Pancreas (tissue), 10 donors: ENCODE measurements around the gene CAPZB. TPM values are rescaled to one million over a fixed set of nuclear protein-coding genes. Genes with fewer than 3 reads are reported as not detected.

Experiments used
- ATAC-seq, 4 donors: fragments of 200-7000 bp; cut with Tn5 transposase; one replicate each; pipeline versions ENCODE4 v1.8.0 to v1.9.1; 2020; ENCODE audit warnings: mild to moderate bottlenecking in 4 of 4, moderate library complexity in 4 of 4
- DNase-seq, 6 donors: peaks; one replicate each; pipeline ENCODE4 v3.0.0-alpha.2; 2020
- FAIRE-seq: peaks from 2 replicates; lab custom pipeline; 2012; peaks lifted over from hg19 to GRCh38; lab: Jason Lieb, UNC
- H3K27ac ChIP-seq, 4 donors: fragments of 200-600 bp; sonication (generic); 1 replicate in 3 of 4; 2 replicates in 1 of 4; pipeline versions ENCODE4 v1.5.0 to v1.8.0; 2020
- H3K27me3 ChIP-seq, 4 donors: fragments of 200-600 bp; one replicate each; pipeline ENCODE4 v1.8.0; 2021
- H3K36me3 ChIP-seq, 3 donors: fragments of 200-600 bp; sonication (generic) in 1 of 3; one replicate each; pipeline versions ENCODE4 v1.5.0 to v1.8.0; 2020 to 2021
- H3K4me1 ChIP-seq, 3 donors: fragments of 200-600 bp; one replicate each; pipeline ENCODE4 v1.8.0; 2021
- H3K4me3 ChIP-seq, 4 donors: fragments of 200-600 bp; sonication (generic) in 2 of 4; one replicate each; pipeline versions ENCODE4 v1.5.0 to v1.8.0; 2020 to 2021
- H3K9me3 ChIP-seq, 4 donors: fragments of 200-600 bp; one replicate each; pipeline ENCODE4 v1.8.0; 2021
- WGBS, 2 donors: extraction: QIAGEN DNeasy Blood & Tissue Kit; methylation state at CpG; one replicate each; pipeline ENCODE4 v1.1.7; 2013; 5-methylcytosine and 5-hydroxymethylcytosine counted together
- intact Hi-C, 3 donors: fragments of 100-400 bp; cut with DNase I; formaldehyde crosslinking; loops; one replicate each; pipeline versions ENCODE4 v1.11.1 to v1.14.2; 2022
- polyA plus RNA-seq, 2 donors: library from polyadenylated mRNA; stranded (reverse); fragments of 200-250 nt; gene quantifications; one replicate each; pipeline ENCODE4 v1.2.3, GENCODE V29; 2013
- total RNA-seq, 6 donors: library from RNA; stranded (reverse); fragmentation: NEBNext Ultra II Directional in 4 of 6; extraction: Animal tissue kit (Norgen Biotek cat#: 25700) in 4 of 6; gene quantifications; one replicate each; pipeline versions ENCODE4 v1.2.1 to v1.2.4, GENCODE V29; 2021 to 2023
- TF ChIP-seq, protein P1 (sequence below), 4 donors: fragments of 200-600 bp; sonication (generic) in 3 of 4; IDR thresholded peaks; one replicate each; pipeline versions ENCODE4 v1.5.0 to v1.8.0; 2021; ENCODE audit warnings: antibody characterized with exemption in 4 of 4
- donor health status: healthy with polysubstance abuse.
- donor health status: DM: no; HTN: no; CAD: no; lungs with moderate emphysema.
- donor health status: DM: no; HTN: no; CAD: no.
- donor health status: control.
- donor health status: control.
- donor health status: Bipolar disorder and iron deficiency.
- donor health status: DM: yes; HTN: yes; CAD: no.
- donor health status: DM: no; HTN: no; CAD: no.
- donor health status: DM: no; HTN: no; CAD: no.
- donor health status: DM: yes; HTN: yes; CAD: no.

The CAPZB gene
- total and polyA plus RNA-seq, 8 donors: 43.2 to 124 (median 74.9) TPM

DNA sequence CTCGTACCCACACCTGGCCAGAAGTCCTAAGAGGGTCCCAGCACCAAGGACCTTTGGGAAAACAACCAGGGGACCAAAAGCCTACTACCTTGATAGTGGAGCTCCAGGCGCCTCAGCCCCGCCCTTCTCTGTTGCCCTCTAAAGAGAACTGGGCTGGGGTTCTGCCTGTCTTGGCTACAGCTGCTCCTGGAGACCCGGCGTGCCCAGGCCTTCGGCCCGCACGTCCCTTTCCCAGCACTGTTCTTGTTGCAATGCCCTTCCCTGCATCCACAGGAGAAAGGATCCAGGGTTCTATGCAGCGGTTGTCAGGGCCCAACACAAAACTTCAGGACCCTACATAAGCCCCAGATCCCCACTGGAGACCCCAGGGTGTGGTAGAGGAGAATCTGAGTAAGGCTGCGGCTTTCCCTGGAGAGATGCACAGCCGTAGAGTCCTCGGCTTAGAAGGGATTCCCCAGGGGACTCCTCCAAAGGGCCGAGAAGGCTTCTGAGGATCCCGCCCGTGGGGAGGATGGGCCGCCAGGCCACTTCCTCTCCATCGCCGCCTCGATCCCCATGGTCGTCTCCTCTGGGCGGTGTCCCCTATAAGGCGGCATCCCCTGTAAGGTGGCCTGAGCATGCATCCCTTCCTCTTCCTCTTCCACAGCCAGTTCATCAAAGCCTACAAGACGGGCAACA, 161.2 kb downstream of the CAPZB start:
- 90 to 92% methylated on average over 23 of the region's 23 CpGs for WGBS, 2 donors
- Histone ChIP-seq H3K4me1 (no peaks in the 10 kb centered on the region), H3K9me3 (no peaks in the 10 kb centered on the region), H3K4me3 (no peak overlapping the region), H3K27ac (no peak overlapping the region), H3K27me3 (no peaks in the 10 kb centered on the region), H3K36me3 (peaks cover 0 to 46% (median 3%) of the 10 kb centered on the region in 3 donors)
- TF ChIP-seq, protein P1, sequence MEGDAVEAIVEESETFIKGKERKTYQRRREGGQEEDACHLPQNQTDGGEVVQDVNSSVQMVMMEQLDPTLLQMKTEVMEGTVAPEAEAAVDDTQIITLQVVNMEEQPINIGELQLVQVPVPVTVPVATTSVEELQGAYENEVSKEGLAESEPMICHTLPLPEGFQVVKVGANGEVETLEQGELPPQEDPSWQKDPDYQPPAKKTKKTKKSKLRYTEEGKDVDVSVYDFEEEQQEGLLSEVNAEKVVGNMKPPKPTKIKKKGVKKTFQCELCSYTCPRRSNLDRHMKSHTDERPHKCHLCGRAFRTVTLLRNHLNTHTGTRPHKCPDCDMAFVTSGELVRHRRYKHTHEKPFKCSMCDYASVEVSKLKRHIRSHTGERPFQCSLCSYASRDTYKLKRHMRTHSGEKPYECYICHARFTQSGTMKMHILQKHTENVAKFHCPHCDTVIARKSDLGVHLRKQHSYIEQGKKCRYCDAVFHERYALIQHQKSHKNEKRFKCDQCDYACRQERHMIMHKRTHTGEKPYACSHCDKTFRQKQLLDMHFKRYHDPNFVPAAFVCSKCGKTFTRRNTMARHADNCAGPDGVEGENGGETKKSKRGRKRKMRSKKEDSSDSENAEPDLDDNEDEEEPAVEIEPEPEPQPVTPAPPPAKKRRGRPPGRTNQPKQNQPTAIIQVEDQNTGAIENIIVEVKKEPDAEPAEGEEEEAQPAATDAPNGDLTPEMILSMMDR (IDR thresholded peaks at IDR 0.05): no peak
- intact Hi-C loops: no loop called here
- DNase-seq: peak in 1 of 6 donors; percentile 43
- no peak for FAIRE-seq
- ATAC-seq: no peak

DNA sequence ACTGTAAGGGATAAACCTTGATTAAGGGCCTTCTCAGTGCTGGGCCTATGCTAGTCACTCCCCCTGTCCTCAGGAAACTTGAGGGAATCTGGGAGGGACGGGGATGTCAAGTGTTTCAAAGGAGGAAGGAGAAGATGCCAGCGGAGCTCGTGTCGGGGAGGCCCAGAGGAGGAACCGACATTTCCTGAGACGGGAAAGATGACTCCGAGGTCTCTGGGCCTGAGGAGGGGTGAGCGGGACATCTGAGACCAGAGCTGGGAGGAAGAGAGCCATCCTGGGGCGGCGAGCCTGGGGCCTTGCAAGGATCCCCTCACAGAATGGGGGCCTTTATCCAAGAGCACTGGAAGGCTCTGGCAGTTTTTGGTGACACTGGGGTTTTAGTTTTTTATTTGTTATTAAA, 162.9 kb downstream of the CAPZB start:
- Histone ChIP-seq H3K4me1 (no peaks in the 10 kb centered on the region), H3K36me3 (peaks cover 0 to 37% (median 3%) of the 10 kb centered on the region in 3 donors), H3K4me3 (no peak overlapping the region), H3K9me3 (no peaks in the 10 kb centered on the region), H3K27me3 (no peaks in the 10 kb centered on the region), H3K27ac (no peak overlapping the region)
- no peak for FAIRE-seq
- no peak for ATAC-seq
- DNase-seq: peak in 1 of 6 donors; percentile 36
- TF ChIP-seq, protein P1 (IDR thresholded peaks at IDR 0.05): no peak
- intact Hi-C loops: no loop called here
- WGBS, 2 donors: 78 to 89% methylated on average over 10 of the region's 10 CpGs

DNA sequence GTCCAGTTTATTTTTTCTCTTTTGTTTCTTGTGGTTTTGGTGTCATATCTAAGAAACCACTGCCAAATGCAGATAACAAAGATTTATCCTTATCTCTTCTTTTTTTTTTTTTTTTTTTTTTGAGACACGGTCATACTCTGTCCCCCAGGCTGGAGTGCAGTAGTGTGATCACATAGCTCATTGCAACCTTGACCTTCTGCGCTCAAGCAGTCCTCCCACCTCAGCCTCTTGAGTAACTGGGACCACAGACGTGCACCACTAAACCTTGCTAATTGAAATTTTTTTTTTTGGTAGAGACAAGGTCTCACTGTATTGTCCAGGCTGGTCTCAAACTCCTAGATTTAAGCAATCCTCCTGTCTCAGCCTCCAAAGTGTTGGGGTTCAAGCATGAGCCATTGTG, 164.3 kb downstream of the CAPZB start:
- no peak overlapping the region for H3K27ac ChIP-seq
- ATAC-seq (no peak), FAIRE-seq (no peak), DNase-seq (no peak)
- H3K4me3 ChIP-seq: no peak overlapping the region
- no peaks in the 10 kb centered on the region for H3K9me3 ChIP-seq
- no peaks in the 10 kb centered on the region for H3K27me3 ChIP-seq
- peaks cover 0 to 25% (median 3%) of the 10 kb centered on the region in 3 donors for H3K36me3 ChIP-seq
- TF ChIP-seq, protein P1 (IDR thresholded peaks at IDR 0.05): no peak
- 82 to 83% methylated on average over 3 of the region's 3 CpGs for WGBS, 2 donors
- intact Hi-C loops: no loop called here
- H3K4me1 ChIP-seq: no peaks in the 10 kb centered on the region

DNA sequence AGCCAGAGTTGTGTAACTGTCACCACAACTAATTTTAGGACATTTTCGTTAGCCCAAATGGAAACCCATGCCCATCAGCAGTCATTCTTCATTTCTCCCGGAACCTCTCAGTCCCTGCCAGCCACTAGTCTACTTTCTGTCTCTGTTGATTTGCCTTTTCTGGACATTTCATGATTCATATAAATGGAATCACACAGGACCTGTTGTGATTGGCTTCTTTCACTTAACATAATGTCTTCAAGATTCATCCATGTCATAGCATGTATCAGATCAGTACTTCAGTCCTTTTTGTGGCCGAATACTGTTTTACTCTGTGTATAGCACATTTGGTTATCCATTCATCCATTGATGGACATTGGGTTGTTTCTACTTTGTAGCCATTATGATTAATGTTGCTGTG, 166.1 kb downstream of the CAPZB start:
- Histone ChIP-seq H3K27ac (no peak overlapping the region), H3K36me3 (peaks cover 0 to 7% (median 0%) of the 10 kb centered on the region in 3 donors), H3K9me3 (no peaks in the 10 kb centered on the region), H3K4me1 (no peaks in the 10 kb centered on the region), H3K4me3 (no peak overlapping the region), H3K27me3 (no peaks in the 10 kb centered on the region)
- TF ChIP-seq, protein P1 (IDR thresholded peaks at IDR 0.05): no peak
- 93% methylated on average over 3 of the region's 3 CpGs for WGBS, 2 donors
- DNase-seq: no peak
- FAIRE-seq: no peak
- ATAC-seq: no peak
- intact Hi-C loops: no loop called here
